GM10266 (cell line): ENCODE data around the gene IL4R.
"Not testable (repeated sequence)": the region's sequence is repeated elsewhere in the genome, so short reads cannot be mapped to it uniquely, and the experiment has no call there.

ENCODE experiments used
- DNase-seq: peaks from one replicate; pipeline ENCODE4 v3.0.0; 2012; ENCODE audit errors: extremely low spot score
- TF ChIP-seq, protein P1 (sequence below): IDR thresholded peaks from 2 replicates; pipeline ENCODE4 v1.5.1; 2012; ENCODE audit warnings: mild to moderate bottlenecking, low read depth; ENCODE audit not compliant: control insufficient read depth, insufficient read depth; ENCODE audit errors: missing control alignments

The IL4R gene

DNA sequence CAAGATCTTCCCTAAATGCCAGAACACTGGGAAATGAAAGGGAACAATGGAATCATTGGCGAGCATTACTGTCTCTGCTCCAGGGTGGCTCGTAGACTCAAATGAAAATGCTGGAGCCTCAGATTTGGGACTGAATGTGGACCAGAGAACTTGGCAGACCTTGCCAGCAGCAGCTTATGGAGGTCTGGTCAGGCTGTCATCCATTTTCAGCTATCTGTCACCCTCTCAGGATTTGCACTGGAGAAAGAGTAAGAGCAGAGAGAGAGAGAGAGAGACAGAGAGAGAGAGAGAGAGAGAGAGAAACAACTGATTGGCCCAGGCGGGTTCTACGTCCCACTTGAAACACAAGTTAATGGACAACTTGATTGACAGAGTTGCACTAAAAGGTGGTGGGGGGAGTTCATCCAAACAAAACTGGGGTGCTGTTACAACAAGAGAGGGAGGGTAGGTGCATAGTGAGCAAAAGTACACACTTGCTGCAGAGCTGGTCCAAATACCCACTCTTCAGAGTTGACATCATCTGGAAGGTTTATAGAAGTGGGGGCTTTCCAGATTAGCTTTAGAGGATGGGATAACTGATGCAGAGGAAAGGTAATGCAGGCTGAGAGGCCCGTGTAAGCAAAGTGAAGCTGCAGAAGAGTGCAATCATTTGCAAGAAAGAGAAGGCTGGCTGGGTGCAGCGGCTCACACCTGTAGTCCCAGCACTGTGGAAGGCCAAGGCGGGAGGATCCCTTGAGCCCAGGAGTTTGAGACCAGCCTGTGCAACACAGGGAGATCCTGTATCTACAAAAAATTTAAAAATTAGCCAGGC lies 28.7 kb upstream of the IL4R start:
- TF ChIP-seq, protein P1, sequence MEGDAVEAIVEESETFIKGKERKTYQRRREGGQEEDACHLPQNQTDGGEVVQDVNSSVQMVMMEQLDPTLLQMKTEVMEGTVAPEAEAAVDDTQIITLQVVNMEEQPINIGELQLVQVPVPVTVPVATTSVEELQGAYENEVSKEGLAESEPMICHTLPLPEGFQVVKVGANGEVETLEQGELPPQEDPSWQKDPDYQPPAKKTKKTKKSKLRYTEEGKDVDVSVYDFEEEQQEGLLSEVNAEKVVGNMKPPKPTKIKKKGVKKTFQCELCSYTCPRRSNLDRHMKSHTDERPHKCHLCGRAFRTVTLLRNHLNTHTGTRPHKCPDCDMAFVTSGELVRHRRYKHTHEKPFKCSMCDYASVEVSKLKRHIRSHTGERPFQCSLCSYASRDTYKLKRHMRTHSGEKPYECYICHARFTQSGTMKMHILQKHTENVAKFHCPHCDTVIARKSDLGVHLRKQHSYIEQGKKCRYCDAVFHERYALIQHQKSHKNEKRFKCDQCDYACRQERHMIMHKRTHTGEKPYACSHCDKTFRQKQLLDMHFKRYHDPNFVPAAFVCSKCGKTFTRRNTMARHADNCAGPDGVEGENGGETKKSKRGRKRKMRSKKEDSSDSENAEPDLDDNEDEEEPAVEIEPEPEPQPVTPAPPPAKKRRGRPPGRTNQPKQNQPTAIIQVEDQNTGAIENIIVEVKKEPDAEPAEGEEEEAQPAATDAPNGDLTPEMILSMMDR = no peak

DNA sequence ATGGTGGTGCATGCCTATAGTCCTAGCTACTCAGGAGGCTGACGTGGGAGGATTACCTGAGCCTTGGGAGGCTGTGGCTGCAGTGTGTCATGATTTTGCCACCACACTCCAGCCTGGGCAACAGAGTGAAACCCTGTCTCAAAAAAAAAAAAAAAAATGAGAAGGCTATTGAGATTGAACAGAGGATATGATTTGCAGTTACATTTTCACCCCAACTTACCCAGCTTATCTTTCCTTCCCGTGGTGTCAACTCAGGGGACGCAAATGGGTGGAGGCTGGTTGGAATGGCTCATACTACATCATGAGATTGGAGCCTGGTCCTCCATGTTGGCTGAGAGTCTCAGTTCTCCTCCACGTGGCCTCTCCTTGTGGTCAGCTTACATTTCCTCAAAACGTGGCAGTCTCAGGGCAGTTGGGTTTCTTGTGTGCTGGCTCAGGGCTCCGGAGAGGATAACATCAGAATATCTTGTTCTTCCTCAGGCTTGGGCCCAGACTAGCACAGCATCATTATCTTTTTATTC lies 28.0 kb upstream of the IL4R start:
- TF ChIP-seq, protein P1 = no peak
- DNase-seq = no peak

More for the DNA sequence above, 28.7 kb upstream of the IL4R start:
- no peak for DNase-seq

DNA sequence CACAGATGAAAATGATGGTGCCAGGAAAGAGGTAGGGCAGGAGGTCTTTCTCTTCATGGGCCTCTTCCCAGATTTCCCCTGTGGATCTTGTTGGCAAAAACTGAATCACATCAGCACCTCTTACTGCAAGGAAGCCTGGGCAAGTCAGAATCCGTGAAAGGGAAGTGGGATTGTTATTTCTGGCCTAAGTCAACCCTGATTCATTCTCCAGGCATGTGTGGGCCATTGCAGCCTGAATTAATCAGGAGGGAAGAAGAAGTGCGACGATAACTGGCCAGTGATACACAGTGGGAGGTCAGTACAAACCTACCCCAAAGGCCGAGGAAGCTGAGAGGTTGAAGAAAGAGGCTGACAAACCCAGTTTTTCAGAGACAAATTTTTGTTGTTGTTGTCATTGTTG lies 27.3 kb upstream of the IL4R start:
- no peak for DNase-seq

DNA sequence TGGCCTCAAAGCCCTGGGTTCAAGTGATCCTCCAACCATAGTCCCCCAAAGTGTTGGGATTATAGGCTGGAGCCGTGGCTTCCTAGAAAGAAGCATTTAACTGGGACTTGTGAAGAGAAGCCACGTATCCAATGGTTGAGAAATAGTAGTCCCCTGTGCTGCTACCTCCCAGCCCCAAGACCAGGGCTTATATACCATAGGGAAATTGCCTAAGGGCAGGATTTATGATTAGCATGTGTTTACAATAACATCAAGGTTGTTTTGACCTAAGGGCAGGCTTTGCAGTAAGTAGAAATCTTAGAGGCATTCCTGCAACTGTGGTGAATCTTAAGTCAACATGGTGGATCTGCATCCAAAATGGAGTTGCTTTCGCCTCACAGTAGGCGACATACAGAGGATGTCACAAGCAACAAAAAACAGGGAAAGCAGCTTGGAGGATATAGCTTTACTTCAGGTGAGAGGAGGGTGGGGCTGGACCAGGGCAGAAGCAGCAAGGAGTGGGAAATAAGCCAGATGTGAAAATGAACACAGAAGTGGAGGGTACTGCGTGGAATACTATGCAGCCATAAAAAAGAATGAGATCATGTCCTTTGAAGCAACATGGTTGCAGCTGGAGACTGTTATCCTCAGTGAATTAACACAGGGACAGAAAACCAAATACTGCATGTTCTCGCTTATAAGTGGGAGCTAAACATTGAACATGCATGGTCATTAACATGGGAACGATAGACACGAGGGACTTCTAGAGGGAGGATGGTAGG lies 26.5 kb upstream of the IL4R start:
- TF ChIP-seq, protein P1 = no peak
- no peak for DNase-seq

More for the DNA sequence above, 27.3 kb upstream of the IL4R start:
- TF ChIP-seq, protein P1 = no peak

DNA sequence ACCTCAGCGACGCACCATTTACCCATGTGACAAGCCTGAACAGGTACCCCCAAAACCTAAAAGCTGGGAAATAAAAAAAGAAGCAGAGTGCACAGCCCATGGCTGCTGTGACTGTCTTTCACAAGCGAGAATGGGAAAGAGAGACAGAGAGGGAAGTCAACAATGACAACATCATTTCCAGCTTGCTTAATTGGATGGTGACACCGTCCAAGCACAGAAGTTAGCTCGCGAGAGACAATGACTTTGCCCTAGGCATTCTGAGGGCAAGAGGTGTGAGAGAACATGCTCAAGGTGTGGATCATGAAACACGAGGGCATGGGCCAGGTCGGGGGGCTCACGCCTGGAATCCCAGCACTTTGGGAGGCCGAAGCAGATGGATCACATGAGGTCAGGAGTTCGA lies 25.9 kb upstream of the IL4R start:
- no peak for DNase-seq
- TF ChIP-seq, protein P1 = no peak

DNA sequence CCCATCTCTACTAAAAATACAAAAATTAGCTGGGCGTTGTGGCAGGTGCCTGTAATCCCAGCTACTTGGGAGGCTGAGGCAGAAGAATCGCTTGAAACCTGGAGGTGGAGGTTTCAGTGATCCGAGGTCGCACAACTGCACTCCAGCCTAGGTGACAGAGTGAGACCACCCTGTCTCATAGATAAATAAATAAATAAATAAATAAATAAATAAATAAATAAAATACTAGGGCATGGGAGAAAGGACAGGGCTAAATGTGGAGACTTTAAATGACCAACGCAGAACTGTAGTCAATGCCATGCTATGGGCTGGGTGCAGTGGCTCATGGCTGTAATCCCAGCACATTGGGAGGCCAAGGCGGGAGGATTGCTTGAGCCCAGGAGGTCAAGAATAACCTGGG lies 25.5 kb upstream of the IL4R start:
- not testable (repeated sequence) for DNase-seq

DNA sequence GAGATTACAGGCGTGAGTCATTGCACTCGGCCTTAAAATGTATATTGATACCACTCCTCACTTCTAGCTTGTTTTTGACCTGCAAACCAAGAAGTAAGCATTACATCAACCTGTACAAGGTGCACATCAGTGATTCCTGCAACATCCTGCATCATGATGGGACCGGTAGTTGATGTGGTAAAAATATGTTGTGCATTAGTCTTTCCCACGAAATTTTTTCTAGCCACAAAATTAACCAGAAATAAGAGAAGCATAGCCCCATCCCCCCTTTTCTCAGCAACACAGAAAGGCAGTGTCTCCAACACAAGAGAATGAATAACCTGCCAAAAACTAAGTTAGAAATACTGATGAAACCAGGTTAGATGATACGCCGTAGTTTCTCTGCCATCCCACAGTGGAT lies 24.1 kb upstream of the IL4R start:
- TF ChIP-seq, protein P1 = no peak

More for the DNA sequence above, 24.1 kb upstream of the IL4R start:
- DNase-seq = no peak
